Breast epithelium (tissue), 3 donors: Measurements from ENCODE around the gene NEDD4L.

Experiments
- CTCF ChIP-seq, 3 donors: fragments of 450-650 bp; IDR thresholded peaks; one replicate each; pipeline ENCODE4 v1.5.1; 2016 to 2017; ENCODE audit warnings: antibody characterized with exemption in 3 of 3, mild to moderate bottlenecking in 3 of 3, moderate library complexity in 3 of 3
- POLR2A ChIP-seq: fragments of 450-650 bp; IDR thresholded peaks from one replicate; pipeline ENCODE4 v1.6.1; 2016; ENCODE audit warnings: antibody characterized with exemption, mild to moderate bottlenecking, moderate library complexity
- POLR2AphosphoS5 ChIP-seq, 3 donors: sonication (generic); formaldehyde crosslinking; IDR thresholded peaks; one replicate each; pipeline ENCODE4 v1.6.1; 2017; ENCODE audit warnings: antibody characterized with exemption in 3 of 3

GRCh38 chr18:58353581-58353980, 309.6 kb downstream of the NEDD4L start:
- TF ChIP-seq CTCF (IDR thresholded peaks at IDR 0.05) (no peak), POLR2A (no peak), POLR2AphosphoS5 (IDR thresholded peaks at IDR 0.05) (no peak)
